IMR-90 (cell line): ENCODE results near the gene CNTFR. TPM values are rescaled to one million over a fixed set of nuclear protein-coding genes. Genes with fewer than 3 reads are reported as not detected.

Source experiments
- ATAC-seq: fragments of 200-7000 bp; cut with Tn5 transposase; 2 replicates; pipeline ENCODE4 v1.9.1; 2020; ENCODE audit warnings: low read depth, mild to moderate bottlenecking, moderate library complexity
- BruUV-seq: library from RNA; stranded (reverse); fragments of 400-500 nt; replicated peaks from 2 replicates; lab custom pipeline; 2021; lab: Mats Ljungman, UMichigan
- CTCF ChIA-PET: fragments of 300-600 bp; formaldehyde crosslinking; extraction: SDS; loops from one replicate; lab custom pipeline; 2021; ENCODE audit warnings: antibody characterized with exemption; lab: Yijun Ruan, JAX
- POLR2A ChIA-PET: fragments of 300-600 bp; sonication (Branson Sonifier 250); formaldehyde crosslinking; loops from one replicate; lab custom pipeline; 2022; ENCODE audit warnings: antibody characterized with exemption; ENCODE audit not compliant: unreplicated experiment; lab: Charles Lee
- DNase-seq: peaks from one replicate; pipeline ENCODE4 v3.0.0; 2013
- H2AFZ ChIP-seq: replicated peaks from 2 replicates; pipeline ENCODE3; 2013; ENCODE audit warnings: low read length, mild to moderate bottlenecking; ENCODE audit not compliant: poor library complexity
- H2AK5ac ChIP-seq: 2 replicates; pipeline ENCODE4 v1.6.1; 2013; ENCODE audit warnings: low read depth, low read length, inconsistent platforms
- H2AK9ac ChIP-seq: replicated peaks from 2 replicates; pipeline ENCODE3; 2013; ENCODE audit warnings: mild to moderate bottlenecking, low read depth, low read length, moderate library complexity; ENCODE audit not compliant: poor library complexity
- H2BK120ac ChIP-seq: 2 replicates; pipeline ENCODE4 v1.6.1; 2013; ENCODE audit warnings: low read depth, low read length, inconsistent platforms
- H2BK15ac ChIP-seq: 3 replicates; pipeline ENCODE4 v1.6.1; 2013; ENCODE audit warnings: low read depth, low read length, inconsistent platforms
- H2BK20ac ChIP-seq: 2 replicates; pipeline ENCODE4 v1.6.1; 2013; ENCODE audit warnings: low read depth, mild to moderate bottlenecking, inconsistent platforms, low read length, moderate library complexity
- H2BK5ac ChIP-seq: 2 replicates; pipeline ENCODE4 v1.6.1; 2013; ENCODE audit warnings: mild to moderate bottlenecking, low read depth, low read length, inconsistent platforms; ENCODE audit not compliant: poor library complexity, severe bottlenecking
- H3K14ac ChIP-seq: replicated peaks from 2 replicates; pipeline ENCODE4 v1.6.1; 2013; ENCODE audit warnings: low read depth, low read length, inconsistent platforms
- H3K18ac ChIP-seq: 2 replicates; pipeline ENCODE4 v1.6.1; 2013; ENCODE audit warnings: low read depth, low read length, control low read depth
- H3K23ac ChIP-seq: 2 replicates; pipeline ENCODE4 v1.6.1; 2013; ENCODE audit warnings: low read depth, low read length, inconsistent platforms
- H3K27ac ChIP-seq: 2 replicates; pipeline ENCODE4 v1.5.1; 2013; ENCODE audit warnings: mild to moderate bottlenecking, control low read depth, low read length; ENCODE audit not compliant: insufficient read depth
- H3K27me3 ChIP-seq: 2 replicates; pipeline ENCODE4 v1.6.1; 2013; ENCODE audit warnings: low read length; ENCODE audit not compliant: control insufficient read depth, insufficient read depth
- H3K36me3 ChIP-seq: 2 replicates; pipeline ENCODE4 v1.6.1; 2013; ENCODE audit warnings: low read length, mixed read lengths; ENCODE audit not compliant: control insufficient read depth, insufficient read depth
- H3K4ac ChIP-seq: 2 replicates; pipeline ENCODE4 v1.6.1; 2013; ENCODE audit warnings: low read depth, low read length, inconsistent platforms
- H3K4me1 ChIP-seq: 2 replicates; pipeline ENCODE4 v1.6.1; 2013; ENCODE audit warnings: low read length, mixed read lengths; ENCODE audit not compliant: control insufficient read depth, insufficient read depth
- H3K4me2 ChIP-seq: 2 replicates; pipeline ENCODE4 v1.6.1; 2013; ENCODE audit warnings: low read depth, mild to moderate bottlenecking, control low read depth, low read length, moderate library complexity
- H3K4me3 ChIP-seq: 2 replicates; pipeline ENCODE4 v1.5.1; 2013; ENCODE audit warnings: low read depth, mild to moderate bottlenecking, control low read depth, low read length, moderate library complexity; ENCODE audit not compliant: insufficient read depth
- H3K56ac ChIP-seq: 2 replicates; pipeline ENCODE4 v1.6.1; 2013; ENCODE audit warnings: low read length, inconsistent platforms; ENCODE audit not compliant: insufficient read depth; ENCODE audit errors: extremely low read depth
- H3K79me1 ChIP-seq, 2 experiments: 2 replicates each; pipeline ENCODE4 v1.6.1; 2013; ENCODE audit warnings: low read length in 2 of 2, inconsistent platforms in 1 of 2, low read depth in 1 of 2
- H3K9ac ChIP-seq: 2 replicates; pipeline ENCODE4 v1.6.1; 2013; ENCODE audit warnings: low read depth, low read length, control low read depth
- H3K9me1 ChIP-seq: 2 replicates; pipeline ENCODE4 v1.6.1; 2013; ENCODE audit warnings: low read length, inconsistent platforms; ENCODE audit not compliant: insufficient read depth
- H3K9me3 ChIP-seq: 2 replicates; pipeline ENCODE4 v1.6.1; 2013; ENCODE audit warnings: low read length; ENCODE audit not compliant: control insufficient read depth, insufficient read depth
- H4K20me1 ChIP-seq: 2 replicates; pipeline ENCODE4 v1.6.1; 2013; ENCODE audit warnings: low read length, inconsistent platforms; ENCODE audit not compliant: insufficient read depth
- H4K5ac ChIP-seq: 2 replicates; pipeline ENCODE4 v1.6.1; 2013; ENCODE audit warnings: mild to moderate bottlenecking, low read depth, low read length, control low read depth
- H4K8ac ChIP-seq, 2 experiments: 2 replicates each; pipeline ENCODE4 v1.6.1; 2013; ENCODE audit warnings: low read depth in 2 of 2, low read length in 2 of 2, control low read depth in 1 of 2, inconsistent platforms in 1 of 2
- H4K91ac ChIP-seq: 2 replicates; pipeline ENCODE4 v1.6.1; 2013; ENCODE audit warnings: low read depth, low read length, inconsistent platforms; ENCODE audit not compliant: insufficient read depth
- BHLHE40 ChIP-seq: fragments of 150-350 bp; IDR thresholded peaks from 2 replicates; pipeline ENCODE4 v1.6.1; 2016; ENCODE audit warnings: mild to moderate bottlenecking, low read depth, low read length
- CEBPB ChIP-seq: IDR thresholded peaks from 2 replicates; pipeline ENCODE4 v1.6.1; 2012; ENCODE audit warnings: low read depth, low read length, improper control_type of control experiment
- CHD1 ChIP-seq: IDR thresholded peaks from 2 replicates; pipeline ENCODE4 v1.6.1; 2012; ENCODE audit warnings: low read depth, low read length, improper control_type of control experiment
- FOS ChIP-seq: fragments of 150-350 bp; IDR thresholded peaks from 2 replicates; pipeline ENCODE4 v1.6.1; 2016; ENCODE audit warnings: low read depth, low read length
- MAFK ChIP-seq: IDR thresholded peaks from 2 replicates; pipeline ENCODE4 v1.6.1; 2012; ENCODE audit warnings: low read depth, low read length, improper control_type of control experiment
- MAZ ChIP-seq: IDR thresholded peaks from 2 replicates; pipeline ENCODE4 v1.6.1; 2012; ENCODE audit warnings: low read depth, mild to moderate bottlenecking, low read length, improper control_type of control experiment, moderate library complexity, borderline replicate concordance
- MXI1 ChIP-seq: IDR thresholded peaks from 2 replicates; pipeline ENCODE4 v1.6.1; 2012; ENCODE audit warnings: low read depth, mild to moderate bottlenecking, low read length, moderate library complexity, borderline replicate concordance
- NFE2L2 ChIP-seq: fragments of 150-350 bp; IDR thresholded peaks from 2 replicates; pipeline ENCODE4 v1.6.1; 2016; ENCODE audit warnings: low read depth, mild to moderate bottlenecking, low read length
- POLR2A ChIP-seq: IDR thresholded peaks from 2 replicates; pipeline ENCODE4 v1.6.1; 2012; ENCODE audit warnings: mild to moderate bottlenecking, low read depth, low read length
- RAD21 ChIP-seq: IDR thresholded peaks from 2 replicates; pipeline ENCODE4 v1.6.1; 2012; ENCODE audit warnings: low read length, improper control_type of control experiment
- RCOR1 ChIP-seq: IDR thresholded peaks from 2 replicates; pipeline ENCODE4 v1.6.1; 2012; ENCODE audit warnings: mild to moderate bottlenecking, low read length, improper control_type of control experiment; ENCODE audit not compliant: insufficient replicate concordance
- RFX5 ChIP-seq: IDR thresholded peaks from 2 replicates; pipeline ENCODE4 v1.8.0; 2012; ENCODE audit warnings: low read depth, mild to moderate bottlenecking, low read length, moderate library complexity
- SMC3 ChIP-seq: fragments of 150-350 bp; IDR thresholded peaks from 2 replicates; pipeline ENCODE4 v1.6.1; 2016; ENCODE audit warnings: low read depth, mild to moderate bottlenecking, antibody characterized with exemption, low read length, moderate library complexity
- WGBS, 2 experiments: methylation state at CpG; one replicate each; pipeline versions ENCODE4 v1.1.5 to v1.1.7; 2013; ENCODE audit warnings: missing lambda C conversion rate in 2 of 2; ENCODE audit not compliant: insufficient read length in 1 of 2; ENCODE audit errors: extremely low coverage in 2 of 2; 5-methylcytosine and 5-hydroxymethylcytosine counted together
- dilution Hi-C: fragments of 300-500 bp; cut with HindIII; formaldehyde crosslinking; loops from one replicate; pipeline ENCODE4 v1.14.3; 2018; ENCODE audit warnings: low sequenced_read_pairs; ENCODE audit not compliant: unreplicated experiment
- in situ Hi-C: fragments of 300-500 bp; cut with MboI; formaldehyde crosslinking; loops from 3 replicates; pipeline ENCODE4 v1.14.3; 2019; ENCODE audit warnings: low sequenced_read_pairs, inconsistent platforms, mixed read lengths
- intact Hi-C: fragments of 100-400 bp; cut with micrococcal nuclease; formaldehyde crosslinking; loops from 2 replicates; pipeline ENCODE4 v1.10.0; 2022
- polyA plus RNA-seq, 3 experiments: library from polyadenylated mRNA; depleted of rRNA; stranded (reverse); fragments of >200 nt; gene quantifications; 2 replicates each; pipeline ENCODE4 v1.2.3, GENCODE V29; 2012; ENCODE audit warnings: low replicate concordance in 1 of 3
- total RNA-seq: library from RNA; depleted of rRNA; stranded (reverse); fragments of >200 nt; gene quantifications from 2 replicates; pipeline ENCODE4 v1.2.3, GENCODE V29; 2012
- TF ChIP-seq, protein P1 (sequence below): fragments of 150-350 bp; IDR thresholded peaks from 2 replicates; pipeline ENCODE4 v1.6.1; 2016; ENCODE audit warnings: low read depth, mild to moderate bottlenecking, low read length, moderate library complexity, borderline replicate concordance
- TF ChIP-seq, protein P2 (sequence below): fragments of 150-350 bp; IDR thresholded peaks from 2 replicates; pipeline ENCODE4 v1.6.1; 2017; ENCODE audit warnings: mild to moderate bottlenecking, antibody characterized with exemption, low read length, low read depth
- TF ChIP-seq, protein P3 (sequence below): conservative IDR thresholded peaks from 2 replicates; pipeline ENCODE4 v1.5.1; 2012; ENCODE audit warnings: mild to moderate bottlenecking, low read depth, low read length, improper control_type of control experiment

The CNTFR gene
- total and polyA plus RNA-seq, 2 of the 4 experiments (the other 2 are of a cell fraction): not detected

DNA sequence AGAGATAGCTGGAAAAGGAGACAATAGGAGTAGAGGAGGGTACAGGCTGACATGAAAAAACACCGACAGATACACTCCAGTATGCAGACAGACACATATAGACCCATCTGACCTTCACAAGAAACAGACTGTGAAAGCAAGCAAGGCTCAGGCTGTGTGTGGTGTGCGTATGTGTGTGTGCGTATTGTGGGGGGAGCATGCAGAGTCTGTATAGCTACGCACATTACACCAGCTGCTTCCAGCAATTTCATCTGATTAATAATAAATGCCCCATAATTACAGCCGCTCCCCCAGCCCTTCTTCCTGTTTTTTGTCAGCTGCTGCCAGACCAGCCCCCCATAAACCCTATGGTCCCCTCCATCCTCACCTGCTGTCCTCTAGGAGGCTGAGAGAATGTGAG is 6.7 kb downstream of the CNTFR start:
- TF ChIP-seq FOS (no peak), MAFK (no peak), CEBPB (no peak), RFX5 (no peak), NFE2L2 (no peak), SMC3 (no peak), POLR2A (no peak), RCOR1 (no peak), RAD21 (no peak), MAZ (no peak), CHD1 (no peak), BHLHE40 (no peak), MXI1 (no peak)
- TF ChIP-seq, protein P1, sequence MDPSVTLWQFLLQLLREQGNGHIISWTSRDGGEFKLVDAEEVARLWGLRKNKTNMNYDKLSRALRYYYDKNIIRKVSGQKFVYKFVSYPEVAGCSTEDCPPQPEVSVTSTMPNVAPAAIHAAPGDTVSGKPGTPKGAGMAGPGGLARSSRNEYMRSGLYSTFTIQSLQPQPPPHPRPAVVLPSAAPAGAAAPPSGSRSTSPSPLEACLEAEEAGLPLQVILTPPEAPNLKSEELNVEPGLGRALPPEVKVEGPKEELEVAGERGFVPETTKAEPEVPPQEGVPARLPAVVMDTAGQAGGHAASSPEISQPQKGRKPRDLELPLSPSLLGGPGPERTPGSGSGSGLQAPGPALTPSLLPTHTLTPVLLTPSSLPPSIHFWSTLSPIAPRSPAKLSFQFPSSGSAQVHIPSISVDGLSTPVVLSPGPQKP: no peak
- TF ChIP-seq, protein P2, sequence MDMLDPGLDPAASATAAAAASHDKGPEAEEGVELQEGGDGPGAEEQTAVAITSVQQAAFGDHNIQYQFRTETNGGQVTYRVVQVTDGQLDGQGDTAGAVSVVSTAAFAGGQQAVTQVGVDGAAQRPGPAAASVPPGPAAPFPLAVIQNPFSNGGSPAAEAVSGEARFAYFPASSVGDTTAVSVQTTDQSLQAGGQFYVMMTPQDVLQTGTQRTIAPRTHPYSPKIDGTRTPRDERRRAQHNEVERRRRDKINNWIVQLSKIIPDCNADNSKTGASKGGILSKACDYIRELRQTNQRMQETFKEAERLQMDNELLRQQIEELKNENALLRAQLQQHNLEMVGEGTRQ: no peak
- TF ChIP-seq, protein P3, sequence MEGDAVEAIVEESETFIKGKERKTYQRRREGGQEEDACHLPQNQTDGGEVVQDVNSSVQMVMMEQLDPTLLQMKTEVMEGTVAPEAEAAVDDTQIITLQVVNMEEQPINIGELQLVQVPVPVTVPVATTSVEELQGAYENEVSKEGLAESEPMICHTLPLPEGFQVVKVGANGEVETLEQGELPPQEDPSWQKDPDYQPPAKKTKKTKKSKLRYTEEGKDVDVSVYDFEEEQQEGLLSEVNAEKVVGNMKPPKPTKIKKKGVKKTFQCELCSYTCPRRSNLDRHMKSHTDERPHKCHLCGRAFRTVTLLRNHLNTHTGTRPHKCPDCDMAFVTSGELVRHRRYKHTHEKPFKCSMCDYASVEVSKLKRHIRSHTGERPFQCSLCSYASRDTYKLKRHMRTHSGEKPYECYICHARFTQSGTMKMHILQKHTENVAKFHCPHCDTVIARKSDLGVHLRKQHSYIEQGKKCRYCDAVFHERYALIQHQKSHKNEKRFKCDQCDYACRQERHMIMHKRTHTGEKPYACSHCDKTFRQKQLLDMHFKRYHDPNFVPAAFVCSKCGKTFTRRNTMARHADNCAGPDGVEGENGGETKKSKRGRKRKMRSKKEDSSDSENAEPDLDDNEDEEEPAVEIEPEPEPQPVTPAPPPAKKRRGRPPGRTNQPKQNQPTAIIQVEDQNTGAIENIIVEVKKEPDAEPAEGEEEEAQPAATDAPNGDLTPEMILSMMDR: no peak
- Histone ChIP-seq H3K36me3 (no peaks in the 10 kb centered on the region), H4K5ac (no peak overlapping the region), H2AK5ac (no peak overlapping the region), H3K18ac (no peak overlapping the region), H3K9ac (no peak overlapping the region), H3K9me3 (no peaks in the 10 kb centered on the region), H2BK15ac (no peak overlapping the region), H3K4me3 (no peak overlapping the region), H2AFZ (no peak overlapping the region), H4K8ac (no peak overlapping the region), H3K27me3 (peaks cover 94% of the 10 kb centered on the region), H2AK9ac (no peak overlapping the region), H2BK5ac (no peak overlapping the region), H2BK120ac (no peak overlapping the region), H3K4me1 (no peaks in the 10 kb centered on the region), H3K4me2 (no peak overlapping the region), H3K9me1 (no peaks in the 10 kb centered on the region; the same call in 1 of the 2 replicates), H3K27ac (no peak overlapping the region), H3K56ac (no peak overlapping the region), H3K4ac (no peak overlapping the region), H3K79me1 (no peaks in the 10 kb centered on the region), H4K20me1 (no peaks in the 10 kb centered on the region; the same call in 1 of the 2 replicates), H3K14ac (no peak overlapping the region), H4K91ac (no peak overlapping the region), H3K23ac (no peak overlapping the region), H2BK20ac (no peak overlapping the region)
- BruUV-seq: no TSS peak
- dilution Hi-C loops: no loop called here
- ATAC-seq: no peak
- in situ Hi-C loops: no loop called here
- ChIA-PET POLR2A (no interaction called here), CTCF (no interaction called here)
- intact Hi-C loops: no loop called here
- DNase-seq: no peak
- WGBS, 2 experiments: no CpG with 5 or more reads among the region's 5 CpGs
